GM12878 (cell line): Measurements from ENCODE around the gene SH3BP5.

Experiments
- CTCF ChIP-seq, 3 experiments: IDR thresholded peaks in 2 of 3; conservative IDR thresholded peaks in 1 of 3; 2 replicates each; pipeline ENCODE4 v1.5.1; 2011; ENCODE audit warnings: low read depth in 3 of 3, low read length in 3 of 3, mild to moderate bottlenecking in 3 of 3, control low read depth in 2 of 3, moderate library complexity in 2 of 3, inconsistent platforms in 1 of 3, mixed read lengths in 1 of 3; ENCODE audit not compliant: control insufficient read depth in 2 of 3, insufficient read depth in 1 of 3; ENCODE audit errors: extremely low read depth in 1 of 3
- PBX3 ChIP-seq: IDR thresholded peaks from 2 replicates; pipeline ENCODE4 v1.6.1; 2011; ENCODE audit warnings: mild to moderate bottlenecking, low read depth, low read length, moderate library complexity; ENCODE audit not compliant: insufficient replicate concordance
- POLR2AphosphoS5 ChIP-seq: IDR thresholded peaks from 2 replicates; pipeline ENCODE4 v1.6.1; 2011; ENCODE audit warnings: mild to moderate bottlenecking, low read length, inconsistent platforms
- TCF7 ChIP-seq: IDR thresholded peaks from 2 replicates; pipeline ENCODE4 v1.6.1; 2014; ENCODE audit warnings: antibody characterized with exemption, borderline replicate concordance
- ZBTB33 ChIP-seq: fragments of 450-650 bp; IDR thresholded peaks from 2 replicates; pipeline ENCODE4 v1.6.1; 2017; ENCODE audit warnings: mild to moderate bottlenecking

- TF ChIP-seq CTCF (IDR thresholded peaks at IDR 0.05 in 2 of 3, conservative IDR thresholded peaks at IDR 0.05 in 1 of 3; ENCODE audit: control insufficient read depth in 2 of 3, extremely low read depth in 1 of 3, insufficient read depth in 1 of 3, low read depth in 3 of 3, low read length in 3 of 3) (no peak), PBX3 (no peak), ZBTB33 (no peak), POLR2AphosphoS5 (no peak), TCF7 (no peak)
These were observed 34.6 kb downstream of the SH3BP5 start for GRCh38 chr3:15297608-15298350.
